CD4-positive, alpha-beta T cell treated with Interferon gamma for 1 hour (primary cell): ENCODE results near the gene UBE4B.
"Not testable (repeated sequence)": the region's sequence is repeated elsewhere in the genome, so short reads cannot be mapped to it uniquely, and the experiment has no call there.

Experiments used
- DNase-seq: peaks from one replicate; pipeline ENCODE4 v3.0.0-alpha.2; 2020

UBE4B gene

DNA sequence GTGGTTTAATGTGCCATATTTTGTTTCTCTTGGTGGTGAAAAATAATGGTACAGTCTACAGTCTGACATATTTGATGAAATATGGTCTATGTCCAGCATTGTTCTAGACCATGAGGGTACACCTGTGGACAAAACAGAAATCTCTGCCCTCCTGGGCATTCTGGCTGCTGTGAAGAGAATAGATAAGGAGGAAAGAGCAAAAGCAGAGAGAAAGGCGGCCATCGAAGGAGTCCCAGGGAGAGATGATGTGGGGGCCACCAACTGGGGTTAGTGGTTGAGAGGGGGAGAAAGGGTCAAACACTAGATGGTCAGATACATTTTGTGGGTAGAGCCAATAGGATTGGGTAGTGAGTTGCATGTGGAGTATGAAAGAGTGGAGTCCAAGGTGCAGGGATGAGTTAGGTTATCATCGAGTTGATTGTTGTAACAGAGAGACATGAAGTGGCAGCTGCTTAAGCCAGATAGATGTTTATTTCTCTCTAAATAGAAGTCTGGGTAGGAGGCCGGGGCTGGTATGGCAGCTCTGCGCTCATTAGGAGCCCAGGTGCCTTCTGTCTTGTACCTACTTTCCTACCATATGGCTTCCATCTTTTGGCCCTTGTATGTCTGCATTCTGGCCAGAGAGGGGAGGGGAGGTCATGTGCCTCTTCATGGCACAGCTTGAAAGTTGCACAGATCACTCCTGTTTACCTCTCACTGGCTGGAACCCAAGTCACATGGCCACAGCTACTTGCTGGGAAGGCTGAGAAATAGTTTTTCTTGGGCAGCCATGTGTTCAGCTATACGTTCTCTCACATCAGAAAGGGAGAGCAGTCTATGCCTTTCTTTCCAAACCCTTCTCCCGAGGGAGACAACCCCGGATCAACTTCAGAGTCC is 13.0 kb downstream of the UBE4B start:
- DNase-seq, result no peak

DNA sequence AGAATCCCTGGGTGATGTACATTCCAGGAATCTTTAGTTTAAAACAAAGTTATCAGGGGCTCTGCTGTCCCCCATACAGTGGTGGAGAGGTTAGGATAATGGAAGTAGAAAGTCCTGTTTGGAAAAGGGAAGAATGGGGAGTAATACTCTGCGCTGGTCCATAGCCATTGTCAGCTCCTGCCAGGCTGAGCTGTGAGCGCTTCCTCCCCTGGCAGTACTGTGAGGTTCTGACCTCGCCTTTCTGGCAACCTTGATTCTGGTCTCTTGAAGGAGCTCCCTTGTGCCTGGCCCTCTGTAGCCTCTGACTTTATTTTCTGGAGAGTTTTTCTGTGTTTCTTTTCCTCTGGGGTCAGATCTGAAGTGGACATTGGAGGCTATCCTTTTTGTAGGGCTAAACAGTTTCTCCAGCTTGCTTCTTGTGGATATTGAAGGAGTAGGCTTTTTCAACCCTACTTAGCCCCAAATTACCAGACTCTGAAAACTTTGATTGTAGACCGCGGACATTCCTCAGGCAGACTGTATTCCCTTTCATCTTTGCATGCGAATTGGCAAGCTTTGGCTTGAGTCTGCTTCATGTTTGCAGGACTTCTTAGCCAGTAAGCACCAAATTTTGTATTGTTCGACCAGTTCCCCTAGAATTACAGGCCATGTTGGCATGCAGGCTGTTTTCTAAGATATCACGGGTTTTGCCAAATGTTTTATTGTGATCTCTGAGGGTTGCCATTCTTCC is 13.8 kb downstream of the UBE4B start:
- DNase-seq, result no peak

DNA sequence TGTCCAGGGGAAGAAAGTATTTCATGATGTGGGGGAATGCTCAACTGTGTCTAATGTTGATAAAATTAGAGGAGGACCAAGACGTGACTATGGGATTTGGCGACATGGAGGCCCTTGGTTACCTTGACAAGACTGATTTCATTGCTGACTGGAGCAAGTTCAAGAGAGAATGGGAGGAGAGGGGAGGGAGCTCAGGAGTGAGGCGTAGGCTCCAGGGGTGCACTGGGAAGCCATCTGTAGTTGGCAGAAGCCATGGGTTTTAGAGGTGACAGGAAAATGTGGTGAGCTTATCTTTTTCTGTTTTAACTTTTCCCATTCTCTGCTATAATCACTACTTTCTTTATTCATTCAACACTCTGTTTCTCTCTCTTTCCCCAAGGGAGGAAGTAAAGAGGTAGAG is 15.8 kb downstream of the UBE4B start:
- no peak for DNase-seq

DNA sequence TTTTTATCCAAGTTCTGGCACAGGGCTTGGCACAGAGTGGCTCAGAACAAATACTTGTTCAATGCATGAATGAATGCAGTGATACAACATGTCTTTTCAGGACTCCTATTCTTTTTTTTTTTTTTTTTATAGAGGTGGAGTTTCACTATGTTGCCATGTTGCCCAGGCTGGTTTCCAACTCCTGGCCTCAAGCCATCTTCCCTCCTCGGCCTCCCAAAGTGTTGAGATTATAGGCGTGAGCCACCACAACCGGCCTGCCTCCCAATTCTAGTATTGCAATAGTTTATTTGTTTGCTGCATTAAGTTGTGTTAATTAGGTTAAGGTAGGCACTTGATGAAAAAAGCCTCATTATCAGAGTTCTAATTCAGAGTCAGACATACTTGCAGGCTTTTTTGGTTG is 17.9 kb downstream of the UBE4B start:
- DNase-seq, result no peak

DNA sequence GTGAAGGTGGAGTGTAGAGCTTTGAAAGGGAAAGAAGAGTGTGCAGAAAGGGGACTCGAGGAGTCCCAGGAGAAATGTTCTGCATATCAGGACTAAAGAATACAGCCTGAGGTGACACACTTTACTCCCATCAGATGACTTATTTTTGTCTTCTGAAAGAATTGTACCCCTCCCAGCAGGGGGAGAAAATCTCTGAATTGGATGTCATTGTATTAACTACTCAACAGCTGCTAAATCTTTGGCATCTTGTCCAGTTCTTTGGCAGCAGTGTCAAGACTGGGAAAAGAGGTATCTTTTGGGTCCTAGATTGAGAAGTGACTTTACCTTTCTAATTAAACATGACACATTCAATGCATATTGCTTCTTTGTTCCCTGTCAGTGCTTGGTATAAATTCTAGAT is 18.9 kb downstream of the UBE4B start:
- DNase-seq, result no peak

DNA sequence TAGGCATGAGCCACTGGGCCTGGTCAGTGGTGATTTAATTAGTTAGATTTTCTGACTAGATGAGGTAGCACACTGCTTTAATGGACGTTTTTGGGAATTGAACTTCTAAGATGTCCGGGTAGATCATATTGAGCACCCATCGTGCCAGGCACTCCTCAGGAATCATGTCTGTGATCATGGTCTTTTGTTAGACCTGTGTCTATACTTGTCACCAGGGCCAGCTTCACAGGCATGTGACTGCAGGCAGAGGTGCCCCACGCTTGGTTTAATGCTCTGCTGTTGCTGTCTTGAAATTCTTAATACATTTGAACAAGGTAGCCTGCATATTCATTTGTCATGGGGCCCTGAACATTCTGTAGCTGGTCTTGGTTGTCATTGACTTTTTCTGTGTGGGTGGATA is 19.6 kb downstream of the UBE4B start:
- no peak for DNase-seq

DNA sequence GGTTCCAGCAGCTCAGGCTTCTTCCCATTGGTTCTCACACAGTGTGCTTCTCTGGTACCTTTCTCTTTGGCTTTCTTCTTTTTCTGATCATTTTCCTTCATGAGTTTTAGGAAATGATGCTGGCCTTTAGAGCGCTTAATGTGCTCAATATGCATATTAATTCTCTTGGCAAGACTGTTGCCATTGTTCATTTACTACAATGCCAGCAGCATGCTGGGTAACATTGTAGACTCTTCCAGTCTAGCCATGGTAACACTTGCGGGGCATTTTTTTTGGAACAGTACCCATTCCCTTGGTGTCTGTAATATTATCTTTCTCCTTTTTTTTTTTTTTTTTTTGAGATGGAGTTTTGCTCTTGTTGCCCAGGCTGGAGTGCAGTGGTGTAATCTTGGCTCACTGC is 21.7 kb downstream of the UBE4B start:
- no peak for DNase-seq

DNA sequence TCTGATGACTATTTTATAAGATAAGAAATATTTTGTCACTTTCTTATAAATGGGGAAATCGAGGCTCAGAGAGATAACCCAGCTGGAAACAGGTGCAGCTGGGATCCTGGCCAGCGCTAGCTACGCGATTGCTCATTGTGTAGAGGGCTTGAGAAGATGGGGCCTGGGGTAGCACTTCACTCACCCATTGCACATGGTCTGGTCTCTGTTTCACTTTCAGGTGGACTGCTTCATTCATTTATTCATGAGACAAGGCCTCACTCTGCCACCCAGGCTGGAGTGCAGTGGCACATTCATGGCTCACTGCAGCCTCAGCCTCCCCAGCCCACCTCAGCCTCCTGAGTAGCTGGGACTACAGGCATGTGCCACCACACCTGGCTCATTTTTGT is 23.8 kb downstream of the UBE4B start:
- DNase-seq, result no peak

DNA sequence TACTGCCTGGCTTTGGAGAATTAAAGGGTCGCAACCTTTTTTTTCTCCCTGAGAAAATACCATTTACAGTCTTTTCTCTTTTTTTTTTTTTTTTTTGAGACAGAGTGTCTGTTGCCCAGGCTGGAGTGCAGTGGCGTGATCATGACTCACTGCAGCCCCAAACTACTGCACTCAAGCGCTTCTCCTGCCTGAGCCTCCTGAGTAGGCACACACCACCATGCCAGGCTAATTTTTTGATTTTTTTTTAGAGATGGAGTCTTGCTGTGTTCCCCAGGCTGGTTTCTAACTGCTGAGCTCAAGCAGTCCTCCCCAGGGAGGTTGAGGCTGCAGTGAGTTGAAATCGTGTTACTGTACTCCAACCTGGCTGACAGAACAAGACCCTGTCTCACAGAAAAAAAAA is 24.6 kb downstream of the UBE4B start:
- DNase-seq, result no peak

DNA sequence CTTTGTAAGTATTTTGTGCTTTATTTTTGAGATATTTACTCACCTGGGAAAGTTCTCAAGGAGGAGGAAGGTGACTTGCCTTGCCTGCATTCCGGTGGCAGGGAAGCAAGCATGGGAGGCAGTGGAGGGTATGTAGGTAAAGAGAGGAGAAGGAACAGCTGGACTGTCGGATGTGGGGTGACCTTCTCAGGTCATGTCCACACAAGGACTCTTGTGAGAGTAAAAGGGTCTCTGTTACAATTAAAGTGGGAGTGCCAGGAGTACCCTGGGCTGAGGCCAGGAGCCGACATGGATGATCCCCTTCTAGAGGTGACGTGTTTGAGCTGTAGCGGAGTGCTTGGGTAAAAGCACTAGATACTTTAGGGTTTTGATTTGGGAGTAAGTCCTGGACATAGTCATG is 25.0 kb downstream of the UBE4B start:
- no peak for DNase-seq

DNA sequence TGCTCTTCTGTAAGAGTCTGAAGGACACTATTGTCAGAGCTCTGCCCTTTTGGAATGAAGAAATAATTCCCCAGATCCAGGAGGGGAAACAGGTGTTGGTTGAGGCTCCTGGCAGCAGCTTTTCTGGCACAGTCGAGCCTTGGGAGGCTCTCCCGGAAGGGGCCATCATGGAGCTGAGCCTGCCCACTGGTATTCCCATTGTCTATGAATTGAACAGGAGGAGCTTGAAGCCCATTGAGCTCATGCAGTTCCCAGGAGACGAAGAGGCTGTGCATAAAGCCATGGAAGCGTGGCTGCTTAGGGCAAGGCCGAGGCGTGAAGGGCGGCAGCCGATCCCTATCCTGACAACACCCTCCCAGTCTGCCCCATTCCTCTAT is 26.6 kb downstream of the UBE4B start:
- no peak for DNase-seq

DNA sequence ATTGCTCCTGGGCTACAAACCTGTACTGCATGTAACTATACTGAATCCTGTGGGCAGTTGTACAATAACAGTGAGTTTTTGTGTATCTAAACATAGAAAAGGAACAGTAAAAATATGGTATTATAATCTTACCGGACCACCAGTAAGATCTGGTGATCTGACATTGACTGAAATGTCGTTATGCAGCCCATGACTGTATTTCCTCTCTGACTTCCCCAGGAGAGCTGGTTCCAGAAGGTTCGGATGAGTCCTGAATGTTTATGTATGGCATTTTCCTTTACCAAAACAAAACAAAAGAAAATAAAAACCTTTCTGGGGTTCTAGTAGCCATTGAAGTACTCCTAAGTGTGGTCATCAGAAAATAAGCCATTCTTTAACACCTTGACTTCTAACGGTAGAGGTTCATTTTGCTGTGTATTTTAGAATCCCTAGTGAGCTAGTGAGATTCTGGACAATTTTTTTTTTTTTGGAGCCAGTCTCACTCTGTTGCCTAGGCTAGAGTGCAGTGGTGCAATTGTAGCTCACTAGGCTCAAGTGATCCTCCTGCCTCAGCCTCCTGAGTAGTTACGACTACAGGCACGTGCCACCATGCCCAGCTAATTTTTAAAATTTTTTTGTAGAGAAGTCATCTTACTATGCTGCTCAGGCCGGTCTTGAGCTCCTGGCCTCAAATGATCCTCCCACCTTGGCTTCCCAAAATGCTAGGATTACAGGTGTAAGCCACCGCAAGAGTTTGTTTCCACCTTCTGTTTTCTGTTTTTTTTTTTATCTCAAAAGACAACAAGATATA is 27.7 kb downstream of the UBE4B start:
- DNase-seq, result no peak

DNA sequence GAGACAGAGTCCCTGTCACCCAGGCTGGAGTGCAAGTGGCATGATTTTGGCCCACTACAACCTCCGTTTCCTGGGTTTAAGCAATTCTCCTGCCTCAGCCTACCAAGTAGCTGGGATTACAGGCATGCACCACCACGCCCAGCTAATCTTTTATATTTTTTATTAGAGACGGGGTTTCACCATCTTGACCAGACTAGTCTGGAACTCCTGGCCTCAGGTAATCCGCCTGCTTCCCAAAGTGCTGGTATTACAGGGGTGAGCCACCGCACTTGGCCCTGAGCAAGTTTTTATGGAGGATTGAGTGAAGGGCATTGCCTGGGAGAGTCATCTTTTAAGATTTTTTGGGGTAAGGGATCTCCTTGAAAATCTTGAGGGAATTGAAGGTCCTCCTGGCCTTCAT is 28.5 kb downstream of the UBE4B start:
- no peak for DNase-seq

DNA sequence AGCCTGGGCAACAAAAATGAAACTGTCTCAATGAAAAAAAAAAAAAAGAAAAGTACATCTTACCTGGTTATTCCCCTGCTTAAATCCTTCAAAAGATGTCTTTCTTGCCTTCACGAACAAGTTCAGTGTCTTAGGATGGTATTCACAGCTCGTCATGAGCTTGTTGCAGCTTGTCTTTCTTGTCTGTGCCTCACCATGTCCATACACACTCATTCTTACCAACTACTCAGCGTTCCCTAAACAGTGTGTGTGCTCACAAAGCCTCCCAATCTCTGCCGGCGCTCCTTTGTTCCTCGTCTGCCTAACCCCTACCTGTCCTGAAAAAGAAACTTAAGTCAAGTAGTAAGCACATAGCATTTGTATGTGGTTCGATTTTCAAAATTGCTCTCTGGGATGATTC is 31.1 kb downstream of the UBE4B start:
- no peak for DNase-seq

DNA sequence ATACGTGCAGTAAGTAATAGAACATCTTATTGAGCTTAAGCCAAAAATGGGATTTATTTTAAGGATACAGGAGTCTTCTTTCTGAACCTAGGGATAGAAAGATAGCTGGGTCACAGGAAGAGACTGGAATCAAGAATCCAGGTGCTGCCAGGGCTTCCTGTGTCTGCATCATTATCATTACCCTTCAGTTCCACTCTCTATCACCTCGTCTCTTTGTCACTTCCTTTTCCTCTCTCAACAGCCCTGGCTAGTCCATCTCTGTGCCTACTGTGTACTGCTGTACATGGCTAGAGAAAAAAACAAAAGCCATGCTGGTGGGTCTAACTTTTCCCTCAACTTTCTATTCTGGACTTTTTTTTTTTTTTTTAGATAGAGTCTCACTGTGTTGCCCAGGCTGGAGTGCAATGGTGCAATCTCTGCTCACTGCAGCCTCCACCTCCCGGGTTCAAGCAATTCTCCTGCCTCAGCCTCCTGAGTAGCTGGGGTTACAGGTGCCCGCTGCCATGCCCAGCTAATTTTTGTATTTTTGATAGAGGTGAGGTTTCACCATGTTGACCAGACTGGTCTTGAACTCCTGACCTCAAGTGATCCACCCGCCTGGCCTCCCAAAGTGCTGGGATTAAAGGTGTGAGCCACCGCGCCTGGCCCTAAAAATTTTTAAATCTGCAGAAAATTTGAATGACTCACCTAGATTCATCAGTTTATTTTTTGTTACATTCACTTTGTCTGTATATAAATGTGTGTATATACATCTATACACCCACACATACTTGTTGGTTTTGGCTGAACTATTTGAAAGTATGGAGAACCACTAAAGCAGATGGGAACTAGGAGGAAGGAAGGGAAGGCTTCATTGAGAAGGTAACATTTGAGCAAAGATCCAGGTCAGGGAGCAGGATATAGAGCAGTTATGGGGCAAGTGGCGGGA is 31.9 kb downstream of the UBE4B start:
- no peak for DNase-seq

DNA sequence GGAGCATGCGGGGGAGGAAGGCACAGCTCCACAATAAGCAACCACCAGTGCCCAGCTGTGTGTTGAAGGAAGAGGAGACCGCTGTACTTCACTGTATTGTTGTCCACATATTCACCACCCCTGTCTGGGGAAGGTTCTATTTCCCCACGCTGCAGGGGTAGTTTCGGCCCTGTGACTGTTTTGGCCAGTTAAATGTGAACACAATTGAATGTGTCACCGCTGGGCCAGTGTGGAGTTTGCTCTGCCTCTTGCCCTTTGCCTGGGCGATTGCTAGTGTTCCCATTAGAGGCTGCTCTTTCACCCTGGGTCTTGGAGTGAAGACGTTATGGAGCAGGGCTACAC is 32.6 kb downstream of the UBE4B start:
- no peak for DNase-seq

DNA sequence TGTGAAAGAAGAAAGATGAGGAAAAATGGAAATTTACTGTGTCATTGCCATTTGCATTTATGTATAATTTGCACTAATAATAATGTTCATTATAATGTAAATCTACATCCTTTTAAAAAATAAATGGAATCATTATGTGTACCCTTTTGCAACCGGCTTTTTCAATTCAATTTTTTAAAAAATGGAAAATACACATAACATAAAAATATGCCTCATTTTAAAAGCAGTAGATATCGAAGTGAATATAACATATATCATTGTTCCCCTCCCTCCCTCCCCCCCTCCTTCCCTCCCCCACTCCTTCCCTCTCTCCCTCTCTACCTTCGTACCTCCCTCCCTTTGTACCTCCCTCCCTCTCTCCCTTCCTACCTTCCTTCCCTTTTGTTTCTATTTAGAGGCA is 33.0 kb downstream of the UBE4B start:
- DNase-seq, result no peak

DNA sequence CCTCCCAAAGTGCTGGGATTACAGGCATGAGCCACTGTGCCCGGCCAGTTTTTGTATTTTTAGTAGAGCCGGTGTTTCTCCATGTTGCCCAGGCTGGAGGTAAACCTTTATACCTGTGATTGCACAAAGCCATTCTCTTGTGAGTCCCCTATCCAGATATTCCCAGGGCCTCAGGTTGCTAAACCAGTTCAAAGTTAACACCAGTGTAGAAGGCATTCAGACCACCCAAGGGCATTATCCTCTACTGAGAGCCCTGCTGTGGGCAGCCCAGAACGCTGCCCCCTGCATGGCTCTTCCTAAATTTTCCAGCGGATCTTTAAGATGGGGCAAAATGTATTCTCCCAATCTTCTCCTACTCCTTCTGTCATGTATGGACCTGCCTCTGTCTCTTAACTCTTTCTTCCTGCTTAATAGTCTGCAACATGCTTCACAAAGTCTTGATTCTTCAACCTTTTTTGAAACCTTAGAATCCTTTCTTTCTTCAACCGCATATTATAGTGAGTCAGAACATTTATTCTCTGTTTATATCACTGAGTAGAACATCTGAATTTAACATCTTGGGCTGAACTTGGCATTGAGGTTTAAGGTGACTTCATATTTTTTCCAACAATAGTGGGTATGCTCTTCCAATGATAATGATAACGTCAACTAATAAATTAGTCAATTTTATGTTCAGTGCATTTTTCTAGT is 36.0 kb downstream of the UBE4B start:
- DNase-seq, result no peak

DNA sequence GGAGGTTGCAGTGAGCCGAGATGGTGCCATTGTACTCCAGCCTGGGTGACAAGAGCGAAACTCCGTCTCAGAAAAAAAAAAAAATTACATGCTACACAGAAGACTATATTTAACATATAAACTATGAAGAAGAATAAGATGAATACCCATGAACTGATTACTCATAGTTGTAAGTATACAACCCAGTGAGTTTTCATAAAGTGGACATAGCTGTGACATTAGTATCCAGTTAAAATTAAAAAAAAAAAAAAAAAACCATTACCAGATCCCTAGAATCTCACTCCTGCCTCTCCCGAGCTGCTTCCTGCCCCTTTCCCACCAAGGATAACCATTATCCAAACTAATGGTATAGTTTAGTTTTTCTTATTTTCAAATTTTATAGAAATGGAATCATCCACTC is 37.4 kb downstream of the UBE4B start:
- DNase-seq, result no peak

DNA sequence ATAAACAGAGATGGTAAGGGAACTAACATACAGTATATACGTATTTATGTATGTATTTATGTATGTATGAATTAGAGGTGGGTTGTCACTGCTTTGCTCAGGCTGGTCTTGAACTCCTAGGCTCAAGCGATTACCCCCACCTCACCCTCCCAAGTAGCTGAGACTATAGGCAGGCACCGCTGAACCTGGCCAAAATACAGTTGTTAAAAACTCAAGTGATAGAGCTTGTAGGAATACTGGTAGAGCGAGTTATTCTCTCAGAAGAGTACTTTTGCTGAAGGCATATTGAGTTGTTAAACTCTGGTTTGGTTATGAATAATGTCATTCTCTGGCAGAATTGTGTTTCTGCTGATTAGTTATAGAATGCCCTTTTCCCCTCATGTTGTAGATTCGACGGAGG is 38.9 kb downstream of the UBE4B start:
- no peak for DNase-seq

DNA sequence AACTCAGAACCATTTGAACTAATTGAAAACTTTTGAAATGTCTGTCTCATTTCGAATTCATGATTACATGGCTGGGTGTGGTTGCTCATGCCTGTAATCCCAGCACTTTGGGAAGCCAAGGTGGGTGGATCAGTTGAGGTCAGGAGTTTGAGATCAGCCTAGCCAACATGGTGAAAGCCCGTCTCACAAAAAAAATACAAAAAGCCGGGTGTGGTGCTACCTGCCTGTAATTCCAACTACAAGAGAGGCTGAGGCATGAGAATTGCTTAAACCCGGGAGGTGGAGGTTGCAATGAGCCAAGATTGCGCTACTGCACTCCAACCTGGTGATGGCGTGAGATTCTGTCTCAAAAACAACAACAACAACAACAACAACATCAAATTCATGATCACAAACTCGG is 40.6 kb downstream of the UBE4B start:
- DNase-seq, result not testable (repeated sequence)
